Kidney (tissue), 14 donors: ENCODE results near the gene CD200R1L. TPM values are rescaled to one million over a fixed set of nuclear protein-coding genes. Genes with fewer than 3 reads are reported as not detected.

Experiments
- DNase-seq, 5 donors: peaks; one replicate each; pipeline ENCODE4 v3.0.0-alpha.2; 2013 to 2020
- FAIRE-seq: peaks from 2 replicates; lab custom pipeline; 2012; peaks lifted over from hg19 to GRCh38; lab: Jason Lieb, UNC
- H3K27ac ChIP-seq, 2 donors: one replicate each; pipeline ENCODE4 v1.7.0; 2013; ENCODE audit warnings: low read depth in 2 of 2, low read length in 2 of 2, inconsistent platforms in 1 of 2
- H3K27me3 ChIP-seq: one replicate; pipeline ENCODE4 v1.7.1; 2013; ENCODE audit warnings: low read length, inconsistent platforms; ENCODE audit not compliant: control insufficient read depth, insufficient read depth
- H3K36me3 ChIP-seq, 3 donors: one replicate each; pipeline versions ENCODE4 v1.7.0 to v1.7.1; 2013; ENCODE audit warnings: low read length in 3 of 3, control low read depth in 1 of 3, inconsistent platforms in 1 of 3; ENCODE audit not compliant: insufficient read depth in 3 of 3, control insufficient read depth in 2 of 3
- H3K4me1 ChIP-seq, 3 donors: one replicate each; pipeline versions ENCODE4 v1.7.0 to v1.7.1; 2013; ENCODE audit warnings: low read length in 3 of 3, inconsistent platforms in 1 of 3, low read depth in 1 of 3; ENCODE audit not compliant: control insufficient read depth in 2 of 3, insufficient read depth in 2 of 3
- H3K4me3 ChIP-seq, 3 donors: one replicate each; pipeline versions ENCODE4 v1.7.0 to v1.8.1; 2013; ENCODE audit warnings: low read length in 3 of 3, control low read depth in 1 of 3, inconsistent platforms in 1 of 3
- H3K9ac ChIP-seq, 3 donors: one replicate each; pipeline versions ENCODE4 v1.7.0 to v1.7.1; 2013; ENCODE audit warnings: low read length in 3 of 3, control low read depth in 1 of 3, inconsistent platforms in 1 of 3
- H3K9me3 ChIP-seq, 3 donors: one replicate each; pipeline versions ENCODE4 v1.7.0 to v1.7.1; 2013; ENCODE audit warnings: low read length in 3 of 3, control low read depth in 1 of 3, inconsistent platforms in 1 of 3; ENCODE audit not compliant: control insufficient read depth in 2 of 3, insufficient read depth in 1 of 3
- CTCF ChIP-seq: IDR thresholded peaks from 3 replicates; pipeline ENCODE4 v1.5.1; 2012; ENCODE audit warnings: mild to moderate bottlenecking, moderate library complexity, borderline replicate concordance; ENCODE audit not compliant: insufficient read depth; ENCODE audit errors: extremely low read depth
- intact Hi-C: fragments of 100-400 bp; cut with DNase I; formaldehyde crosslinking; loops from one replicate; pipeline ENCODE4 v1.11.1; 2022
- polyA plus RNA-seq: library from polyadenylated mRNA; stranded (reverse); fragments of 350-450 nt; fragmentation: Illumina TruSeq; extraction: RNeasy Lipid Tissue Mini Kit (QIAGEN cat#74804); gene quantifications from one replicate; pipeline ENCODE4 v1.2.3, GENCODE V29; 2014; ENCODE audit warnings: low read depth, low replicate concordance; ENCODE audit not compliant: insufficient read depth
- total RNA-seq: library from RNA; stranded (reverse); fragmentation: NEBNext Ultra II Directional; extraction: Animal tissue kit (Norgen Biotek cat#: 25700); gene quantifications from one replicate; pipeline ENCODE4 v1.2.1, GENCODE V29; 2021
- donor health status: control.
- donor health status: control.
- donor health status: control.
- donor health status: control.
- donor health status: control.
- donor health status: DM: yes; HTN: yes; CAD: no.
- donor health status: Normal renal cell carcinoma (clear cell type).

Gene CD200R1L
- total and polyA plus RNA-seq, 2 donors from 2014 or later: not detected

- no peaks in the 10 kb centered on the region for H3K4me1 ChIP-seq
- FAIRE-seq: no peak
- no peaks in the 10 kb centered on the region for H3K27me3 ChIP-seq
- H3K9ac ChIP-seq: no peak overlapping the region
- H3K27ac ChIP-seq: no peak overlapping the region
- no peaks in the 10 kb centered on the region for H3K9me3 ChIP-seq
- H3K4me3 ChIP-seq: no peak overlapping the region
- TF ChIP-seq CTCF: no peak
- intact Hi-C loops: no loop called here
- no peaks in the 10 kb centered on the region for H3K36me3 ChIP-seq
- DNase-seq: no peak
Measured at GRCh38 chr3:112794622-112795172, 52.0 kb downstream of the CD200R1L start.

GRCh38 chr3:112793326-112794081 is 53.2 kb downstream of the CD200R1L start:
- Histone ChIP-seq H3K27ac (no peak overlapping the region), H3K9ac (no peak overlapping the region), H3K36me3 (no peaks in the 10 kb centered on the region), H3K4me1 (no peaks in the 10 kb centered on the region), H3K27me3 (no peaks in the 10 kb centered on the region), H3K9me3 (no peaks in the 10 kb centered on the region), H3K4me3 (no peak overlapping the region)
- DNase-seq (no peak), FAIRE-seq (no peak)
- intact Hi-C loops: no loop called here
- TF ChIP-seq CTCF: no peak

GRCh38 chr3:112791736-112792135 is 54.9 kb downstream of the CD200R1L start:
- no peaks in the 10 kb centered on the region for H3K36me3 ChIP-seq
- no peaks in the 10 kb centered on the region for H3K4me1 ChIP-seq
- DNase-seq (no peak), FAIRE-seq (no peak)
- no peaks in the 10 kb centered on the region for H3K9me3 ChIP-seq
- H3K27me3 ChIP-seq: no peaks in the 10 kb centered on the region
- H3K4me3 ChIP-seq: no peak overlapping the region
- intact Hi-C loops: no loop called here
- no peak overlapping the region for H3K27ac ChIP-seq
- H3K9ac ChIP-seq: no peak overlapping the region
- no peak for TF ChIP-seq CTCF
